Epithelial cell of prostate (primary cell): Measurements from ENCODE around the gene STT3B.

ENCODE experiments used
- DNase-seq: peaks from one replicate; pipeline ENCODE4 v3.0.0-alpha.2; 2011; ENCODE audit warnings: low read depth, low spot score
- H3K27ac ChIP-seq: fragments of 450-650 bp; 2 replicates; pipeline ENCODE4 v1.5.1; 2017; ENCODE audit warnings: mild to moderate bottlenecking

The STT3B gene

DNA sequence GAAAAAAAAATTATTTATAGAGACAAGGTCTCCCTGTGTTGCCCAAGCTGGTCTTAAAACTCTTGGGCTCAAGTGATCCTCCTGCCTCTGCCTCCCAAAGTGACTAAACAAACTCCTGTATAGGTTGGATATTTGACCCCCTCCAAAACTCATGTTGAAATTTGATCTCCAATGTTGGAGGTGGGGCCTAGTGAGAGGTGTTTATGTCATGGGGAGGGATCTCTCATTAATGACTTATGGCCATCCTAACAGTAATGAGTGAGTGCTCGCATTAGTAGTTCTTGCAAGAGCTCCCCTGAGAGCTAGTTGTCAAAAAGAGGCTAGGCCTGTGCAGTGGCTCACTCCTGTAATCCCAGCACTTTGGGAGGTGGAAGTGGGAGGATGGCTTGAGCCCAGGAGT lies 141.2 kb downstream of the STT3B start:
- no peak for DNase-seq

DNA sequence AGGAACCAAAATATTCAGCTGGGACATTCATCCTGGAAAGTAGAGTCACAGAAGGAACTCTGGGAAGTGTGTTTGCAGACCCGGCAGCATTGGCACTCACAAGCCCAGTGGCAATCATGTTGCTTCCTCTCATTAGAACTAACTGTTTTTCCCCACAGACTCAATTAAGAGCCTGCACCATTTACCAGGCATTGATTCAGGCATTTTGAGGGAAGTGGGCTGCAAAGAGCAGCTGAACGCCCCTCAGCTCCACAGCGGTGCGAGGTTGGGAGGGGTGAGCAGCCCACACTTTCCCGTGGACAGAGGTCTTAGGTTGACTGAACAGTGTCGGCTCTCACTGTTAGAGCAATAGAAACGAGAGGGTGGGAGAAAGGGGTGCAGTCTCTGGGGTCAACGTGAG lies 143.8 kb downstream of the STT3B start:
- no peak overlapping the region for H3K27ac ChIP-seq
- no peak for DNase-seq

More for the DNA sequence above, 141.2 kb downstream of the STT3B start:
- no peak overlapping the region for H3K27ac ChIP-seq

DNA sequence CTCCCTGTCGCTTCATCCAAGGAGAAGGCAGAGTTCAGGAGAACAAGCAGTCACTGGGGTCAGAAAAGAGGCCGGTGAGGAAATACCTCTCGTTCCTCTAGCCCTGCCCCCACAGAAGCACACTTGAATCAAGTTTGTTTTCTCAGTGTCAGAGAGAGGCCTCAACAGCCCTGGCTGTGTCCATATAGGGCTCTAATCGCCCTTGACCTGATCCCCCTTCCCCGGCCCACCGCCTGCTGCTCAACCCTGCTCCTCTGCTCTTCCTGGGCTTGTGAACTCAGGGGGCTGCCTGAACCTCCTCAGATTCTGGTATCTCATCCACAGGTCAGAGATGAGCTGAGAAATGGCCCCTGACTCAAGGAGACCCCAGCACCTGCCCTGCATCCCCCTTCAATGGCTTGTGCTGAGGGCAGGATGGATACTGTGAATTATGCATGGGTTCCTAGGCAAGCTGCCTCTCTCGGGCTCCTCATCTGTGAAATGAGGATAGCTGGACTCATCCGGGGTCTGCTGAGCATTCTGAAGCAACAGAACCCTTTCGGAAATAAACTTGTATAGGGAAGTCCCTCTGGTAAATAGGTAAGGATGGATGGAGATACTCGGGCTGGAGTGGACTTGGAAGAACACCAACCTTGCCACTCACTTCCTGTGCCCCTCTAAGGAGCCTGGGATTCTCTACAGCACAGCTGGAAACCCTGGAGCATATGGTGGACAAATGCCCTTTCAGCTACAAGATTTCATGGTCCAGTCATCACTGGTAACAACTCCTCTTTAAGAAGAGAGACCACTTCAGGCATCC lies 147.5 kb downstream of the STT3B start:
- DNase-seq: no peak

More for the DNA sequence above, 147.5 kb downstream of the STT3B start:
- H3K27ac ChIP-seq: no peak overlapping the region
